WTC11 (cell line): ENCODE results near the gene KRT222. TPM values are rescaled to one million over a fixed set of nuclear protein-coding genes. Genes with fewer than 3 reads are reported as not detected.

Experiments
- ATAC-seq: fragments of 200-7000 bp; cut with Tn5 transposase; 2 replicates; pipeline ENCODE4 v1.10.0; 2021; ENCODE audit warnings: mild to moderate bottlenecking, moderate library complexity
- CTCF ChIA-PET: fragments of 300-600 bp; sonication (Branson Sonifier 250); formaldehyde crosslinking; loops from one replicate; lab custom pipeline; 2021; ENCODE audit warnings: antibody characterized with exemption; lab: Charles Lee
- POLR2A ChIA-PET: fragments of 350-600 bp; sonication (Branson Sonifier 250); formaldehyde crosslinking; loops from one replicate; lab custom pipeline; 2021; ENCODE audit warnings: antibody characterized with exemption; lab: Charles Lee
- DNase-seq: peaks from one replicate; pipeline ENCODE4 v3.0.0; 2021; ENCODE audit warnings: low spot score
- H3K27ac Mint-ChIP-seq: 2 replicates; pipeline ENCODE4 v1.8.0; 2021; ENCODE audit warnings: mixed read lengths
- H3K27me3 Mint-ChIP-seq: 2 replicates; pipeline ENCODE4 v1.8.0; 2021; ENCODE audit warnings: low read depth, mild to moderate bottlenecking, moderate library complexity, mixed read lengths
- H3K36me3 Mint-ChIP-seq: 2 replicates; pipeline ENCODE4 v1.8.0; 2021; ENCODE audit warnings: mixed read lengths
- H3K4me1 Mint-ChIP-seq: 2 replicates; pipeline ENCODE4 v1.8.0; 2022; ENCODE audit warnings: mixed read lengths
- H3K4me3 Mint-ChIP-seq: 2 replicates; pipeline ENCODE4 v1.8.0; 2021; ENCODE audit warnings: mild to moderate bottlenecking, moderate library complexity, mixed read lengths
- H3K9me3 Mint-ChIP-seq: 2 replicates; pipeline ENCODE4 v1.8.0; 2021; ENCODE audit warnings: mixed read lengths
- ATF2 ChIP-seq: sonication (generic); formaldehyde crosslinking; IDR thresholded peaks from 2 replicates; pipeline ENCODE4 v1.8.1; 2022; ENCODE audit warnings: low read depth, missing genetic modification reagents, borderline replicate concordance
- ATF3 ChIP-seq: sonication (generic); formaldehyde crosslinking; conservative IDR thresholded peaks from 2 replicates; pipeline ENCODE4 v1.8.1; 2022; ENCODE audit warnings: mild to moderate bottlenecking, missing genetic modification reagents
- ETV6 ChIP-seq: sonication (generic); formaldehyde crosslinking; IDR thresholded peaks from 2 replicates; pipeline ENCODE4 v1.8.1; 2022; ENCODE audit warnings: mild to moderate bottlenecking, missing genetic modification reagents
- IRF2 ChIP-seq: sonication (generic); formaldehyde crosslinking; IDR thresholded peaks from 2 replicates; pipeline ENCODE4 v1.8.0; 2022; ENCODE audit warnings: low read depth, missing genetic modification reagents, borderline replicate concordance
- MLX ChIP-seq: sonication (generic); formaldehyde crosslinking; IDR thresholded peaks from 2 replicates; pipeline ENCODE4 v1.8.1; 2023; ENCODE audit warnings: mild to moderate bottlenecking, missing genetic modification reagents, moderate library complexity
- MYBL2 ChIP-seq: sonication (generic); formaldehyde crosslinking; IDR thresholded peaks from 2 replicates; pipeline ENCODE4 v1.8.1; 2023; ENCODE audit warnings: mild to moderate bottlenecking, moderate library complexity, missing genetic modification reagents
- NFE2L1 ChIP-seq: sonication (generic); formaldehyde crosslinking; IDR thresholded peaks from 2 replicates; pipeline ENCODE4 v1.8.1; 2023; ENCODE audit warnings: missing genetic modification reagents
- PRDM15 ChIP-seq: sonication (generic); formaldehyde crosslinking; IDR thresholded peaks from 2 replicates; pipeline ENCODE4 v1.8.0; 2022; ENCODE audit warnings: missing genetic modification reagents
- PRRX2 ChIP-seq: fragments of 250-450 bp; sonication (Bioruptor Pico); IDR thresholded peaks from 2 replicates; pipeline ENCODE4 v1.8.0; 2021; ENCODE audit warnings: mild to moderate bottlenecking
- RELA ChIP-seq: sonication (generic); formaldehyde crosslinking; IDR thresholded peaks from 2 replicates; pipeline ENCODE4 v1.8.1; 2022; ENCODE audit warnings: missing genetic modification reagents, mild to moderate bottlenecking, borderline replicate concordance
- RORB ChIP-seq: fragments of 250-450 bp; sonication (Bioruptor Pico); IDR thresholded peaks from 2 replicates; pipeline ENCODE4 v1.9.0; 2021; ENCODE audit warnings: mild to moderate bottlenecking
- SP1 ChIP-seq: sonication (generic); formaldehyde crosslinking; conservative IDR thresholded peaks from 2 replicates; pipeline ENCODE4 v1.8.1; 2022; ENCODE audit warnings: missing genetic modification reagents
- STAT6 ChIP-seq: sonication (generic); formaldehyde crosslinking; conservative IDR thresholded peaks from 2 replicates; pipeline ENCODE4 v1.8.1; 2023; ENCODE audit warnings: mild to moderate bottlenecking, low read depth, missing genetic modification reagents, moderate library complexity
- TCF7 ChIP-seq: sonication (generic); formaldehyde crosslinking; IDR thresholded peaks from 2 replicates; pipeline ENCODE4 v1.8.0; 2022; ENCODE audit warnings: mild to moderate bottlenecking, low read depth, missing genetic modification reagents, moderate library complexity
- TEAD1 ChIP-seq: sonication (generic); formaldehyde crosslinking; IDR thresholded peaks from 2 replicates; pipeline ENCODE4 v1.8.0; 2022; ENCODE audit warnings: mild to moderate bottlenecking, missing genetic modification reagents
- TP53 ChIP-seq: sonication (generic); formaldehyde crosslinking; IDR thresholded peaks from 2 replicates; pipeline ENCODE4 v1.8.1; 2023; ENCODE audit warnings: mild to moderate bottlenecking, missing genetic modification reagents
- ZBTB21 ChIP-seq: sonication (generic); formaldehyde crosslinking; IDR thresholded peaks from 2 replicates; pipeline ENCODE4 v1.8.1; 2023; ENCODE audit warnings: mild to moderate bottlenecking, missing genetic modification reagents, borderline replicate concordance
- ZBTB43 ChIP-seq: sonication (generic); formaldehyde crosslinking; IDR thresholded peaks from 2 replicates; pipeline ENCODE4 v1.8.1; 2023; ENCODE audit warnings: mild to moderate bottlenecking, missing genetic modification reagents
- ZNF121 ChIP-seq: sonication (generic); formaldehyde crosslinking; IDR thresholded peaks from 2 replicates; pipeline ENCODE4 v1.8.0; 2023; ENCODE audit warnings: missing genetic modification reagents
- ZNF219 ChIP-seq: sonication (generic); formaldehyde crosslinking; IDR thresholded peaks from 2 replicates; pipeline ENCODE4 v1.8.0; 2023; ENCODE audit warnings: missing genetic modification reagents, mild to moderate bottlenecking, borderline replicate concordance
- ZNF317 ChIP-seq: sonication (generic); formaldehyde crosslinking; IDR thresholded peaks from 2 replicates; pipeline ENCODE4 v1.8.1; 2023; ENCODE audit warnings: low read depth, mild to moderate bottlenecking, moderate library complexity, missing genetic modification reagents, borderline replicate concordance
- total RNA-seq: library from RNA; stranded (reverse); gene quantifications from 3 replicates; pipeline ENCODE4 v1.2.3, GENCODE V29; 2021

Gene KRT222
- total RNA-seq, 1 experiment from 2014 or later, result 0.09 TPM

- Mint-ChIP-seq H3K27me3 (no peaks in the 10 kb centered on the region), H3K36me3 (peaks cover 9% of the 10 kb centered on the region), H3K27ac (no peak overlapping the region), H3K4me1 (peaks cover 15% of the 10 kb centered on the region), H3K9me3 (no peaks in the 10 kb centered on the region), H3K4me3 (no peak overlapping the region)
- DNase-seq (no peak), ATAC-seq (no peak)
- CTCF ChIA-PET, result interaction anchor here (2.7 kb wide), 1 partner anchor 8 kb away, joined by 23 read pairs; no protein-coding TSS in a partner anchor
- POLR2A ChIA-PET, result interaction anchor here (0.5 kb wide), 1 partner anchor 340 kb away, joined by 4 read pairs; no protein-coding TSS in a partner anchor
- TF ChIP-seq PRDM15 (CRISPR knock-in tag), result no peak
- no peak for TF ChIP-seq RORB
- TF ChIP-seq MYBL2, result no peak
- no peak for TF ChIP-seq RELA (CRISPR knock-in tag)
- TF ChIP-seq STAT6 (CRISPR knock-in tag), result no peak
- TF ChIP-seq ZBTB43, result no peak
- TF ChIP-seq PRRX2, result no peak
- TF ChIP-seq ZBTB21 (CRISPR knock-in tag), result no peak
- no peak for TF ChIP-seq NFE2L1
- TF ChIP-seq IRF2 (CRISPR knock-in tag), result no peak
- TF ChIP-seq ETV6, result no peak
- no peak for TF ChIP-seq ATF3 (CRISPR knock-in tag)
- TF ChIP-seq SP1 (CRISPR knock-in tag), result no peak
- no peak for TF ChIP-seq TEAD1
These were observed 41.4 kb downstream of the KRT222 start for GRCh38 chr17:40623419-40624210.

GRCh38 chr17:40622509-40622928, 42.5 kb downstream of the KRT222 start:
- no peak for ATAC-seq
- CTCF ChIA-PET, result no interaction called here
- Mint-ChIP-seq H3K27ac (no peak overlapping the region), H3K9me3 (no peaks in the 10 kb centered on the region), H3K27me3 (peaks cover 2% of the 10 kb centered on the region; the same call in 1 of the 2 replicates), H3K4me3 (no peak overlapping the region), H3K4me1 (peaks cover 15% of the 10 kb centered on the region), H3K36me3 (no peaks in the 10 kb centered on the region)
- POLR2A ChIA-PET, result no interaction called here
- DNase-seq, result no peak
- TF ChIP-seq ZNF121 (CRISPR knock-in tag) (no peak), ZNF219 (CRISPR knock-in tag) (no peak), ATF2 (CRISPR knock-in tag) (no peak), MLX (no peak), ZNF317 (CRISPR knock-in tag) (no peak), TCF7 (CRISPR knock-in tag) (no peak), PRRX2 (no peak), TP53 (no peak)
